AG04450 (cell line): ENCODE measurements around the gene PLGLB2. TPM values are rescaled to one million over a fixed set of nuclear protein-coding genes. Genes with fewer than 3 reads are reported as not detected.

ENCODE experiments used
- polyA plus RNA-seq: library from polyadenylated mRNA; depleted of rRNA; stranded (reverse); fragments of >200 nt; gene quantifications from 2 replicates; pipeline ENCODE4 v1.2.3, GENCODE V29; 2011; rRNA removed

Gene PLGLB2
- polyA plus RNA-seq, 1 experiment, result 4.5 TPM

Other genes starting within 250 kb of the PLGLB2 start
- 1.1 and 1.4 TPM in 2 replicates for gene RGPD2, start 77.7 kb downstream of the PLGLB2 start, polyA plus RNA-seq